LNCAP (cell line): ENCODE measurements around the gene GRM4.

ENCODE experiments used
- TF ChIP-seq, protein P1 (sequence below): fragments of 450-650 bp; IDR thresholded peaks from 2 replicates; pipeline ENCODE4 v1.5.1; 2017; ENCODE audit warnings: mild to moderate bottlenecking

Gene GRM4

GRCh38 chr6:34035704-34036356 is 110.1 kb downstream of the GRM4 start:
- TF ChIP-seq, protein P1, sequence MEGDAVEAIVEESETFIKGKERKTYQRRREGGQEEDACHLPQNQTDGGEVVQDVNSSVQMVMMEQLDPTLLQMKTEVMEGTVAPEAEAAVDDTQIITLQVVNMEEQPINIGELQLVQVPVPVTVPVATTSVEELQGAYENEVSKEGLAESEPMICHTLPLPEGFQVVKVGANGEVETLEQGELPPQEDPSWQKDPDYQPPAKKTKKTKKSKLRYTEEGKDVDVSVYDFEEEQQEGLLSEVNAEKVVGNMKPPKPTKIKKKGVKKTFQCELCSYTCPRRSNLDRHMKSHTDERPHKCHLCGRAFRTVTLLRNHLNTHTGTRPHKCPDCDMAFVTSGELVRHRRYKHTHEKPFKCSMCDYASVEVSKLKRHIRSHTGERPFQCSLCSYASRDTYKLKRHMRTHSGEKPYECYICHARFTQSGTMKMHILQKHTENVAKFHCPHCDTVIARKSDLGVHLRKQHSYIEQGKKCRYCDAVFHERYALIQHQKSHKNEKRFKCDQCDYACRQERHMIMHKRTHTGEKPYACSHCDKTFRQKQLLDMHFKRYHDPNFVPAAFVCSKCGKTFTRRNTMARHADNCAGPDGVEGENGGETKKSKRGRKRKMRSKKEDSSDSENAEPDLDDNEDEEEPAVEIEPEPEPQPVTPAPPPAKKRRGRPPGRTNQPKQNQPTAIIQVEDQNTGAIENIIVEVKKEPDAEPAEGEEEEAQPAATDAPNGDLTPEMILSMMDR: no peak

- TF ChIP-seq, protein P1: no peak
Observed at GRCh38 chr6:34035161-34035560, 110.7 kb downstream of the GRM4 start.

DNA sequence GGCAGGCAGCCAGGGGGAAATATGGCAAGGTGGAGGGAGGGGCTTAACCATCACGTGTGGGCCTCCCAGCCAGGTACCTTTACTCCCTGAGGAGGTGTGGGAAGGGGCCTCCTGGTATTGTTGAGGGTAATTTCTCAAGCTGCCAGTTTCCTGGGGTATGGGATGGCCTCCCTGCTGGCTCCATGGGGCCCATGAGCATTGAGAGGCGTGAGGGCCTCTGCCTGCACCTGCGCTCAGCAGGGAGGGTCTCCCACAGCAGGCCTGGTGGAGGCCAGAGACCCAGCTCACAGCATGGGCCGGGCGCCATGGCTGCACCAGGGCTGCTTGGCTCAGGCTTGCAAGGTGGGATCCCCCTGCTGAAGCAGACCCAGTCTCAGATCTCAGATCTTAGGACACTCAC is 113.0 kb downstream of the GRM4 start:
- TF ChIP-seq, protein P1: no peak

- TF ChIP-seq, protein P1: no peak
Observed at GRCh38 chr6:34031625-34032383, 114.1 kb downstream of the GRM4 start.

- TF ChIP-seq, protein P1: no peak
Observed at GRCh38 chr6:34030831-34031624, 114.9 kb downstream of the GRM4 start.

DNA sequence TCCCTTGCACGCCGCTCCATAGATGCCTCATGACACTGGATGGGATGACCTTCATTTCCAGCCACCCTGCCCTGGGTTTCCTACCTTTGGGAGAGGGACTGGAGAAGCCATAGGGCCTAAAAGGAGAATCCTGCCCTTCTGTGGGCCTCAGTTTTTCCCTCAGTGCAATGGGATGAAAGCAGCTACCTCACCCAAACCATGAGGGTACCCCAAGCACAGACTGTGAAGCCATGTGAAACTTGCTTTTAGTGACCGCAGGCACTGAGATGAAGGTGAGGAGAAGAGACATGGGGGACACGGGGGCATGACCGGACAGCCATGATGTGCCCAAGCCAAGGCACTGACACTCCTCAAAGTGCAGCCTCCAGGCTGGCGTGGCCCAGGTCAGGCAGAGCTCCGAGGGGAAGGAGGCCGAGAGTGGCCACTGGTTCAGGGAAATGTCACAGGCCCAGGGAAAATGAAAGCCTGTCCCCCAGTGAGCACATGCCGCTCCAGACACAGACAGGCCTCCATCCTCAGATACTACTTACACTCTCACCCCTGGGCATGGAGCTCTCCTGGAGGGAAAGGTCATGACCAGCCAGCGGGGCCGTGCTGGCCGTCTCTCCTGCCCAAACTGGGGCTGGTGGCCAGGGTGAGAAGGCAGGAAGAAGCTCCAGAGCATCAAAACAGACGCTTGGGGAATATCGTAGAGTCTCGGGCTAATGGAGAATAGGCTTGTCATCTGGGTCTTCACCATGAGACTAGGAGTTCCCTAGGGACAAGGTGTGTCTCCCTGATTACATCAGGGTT is 116.2 kb downstream of the GRM4 start:
- TF ChIP-seq, protein P1: no peak

DNA sequence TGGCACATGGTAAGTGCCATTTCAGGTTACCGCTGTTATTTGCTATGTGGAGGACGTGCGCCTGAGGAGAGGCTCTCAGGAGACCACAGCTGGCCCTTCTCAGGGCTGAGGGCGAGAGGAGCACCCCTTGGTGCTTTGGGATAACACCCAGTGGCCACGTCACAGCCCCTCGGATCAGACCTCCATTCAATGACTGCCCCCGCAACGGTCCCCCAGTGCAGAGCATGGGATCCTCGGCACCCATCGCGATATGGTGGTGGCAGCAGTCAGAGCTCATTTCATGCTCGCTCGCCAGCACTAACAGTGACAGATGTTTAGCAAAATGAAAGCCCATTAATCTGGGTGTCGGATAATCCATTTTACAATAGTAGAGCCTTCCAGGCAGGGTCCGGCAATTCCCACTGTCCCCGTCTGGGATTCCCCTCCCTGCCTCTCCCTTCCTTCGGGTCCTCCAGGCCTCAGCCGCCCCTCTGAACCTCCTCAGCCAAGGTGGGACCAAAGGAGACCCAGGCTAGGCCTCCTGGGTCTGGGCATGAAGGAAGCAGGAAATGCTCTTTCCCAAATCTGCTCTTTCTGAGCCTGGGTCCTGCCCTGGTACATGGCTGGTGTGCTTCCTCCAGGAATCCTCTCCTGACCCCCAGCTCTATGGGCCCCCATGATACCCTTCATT is 117.1 kb downstream of the GRM4 start:
- TF ChIP-seq, protein P1: no peak
